Epithelial cell of alveolus of lung (primary cell): ENCODE measurements around the gene NUTF2. TPM values are rescaled to one million over a fixed set of nuclear protein-coding genes. Genes with fewer than 3 reads are reported as not detected.

Experiments used
- total RNA-seq: library from RNA; depleted of rRNA; stranded (reverse); fragments of >200 nt; gene quantifications from 2 replicates; pipeline ENCODE4 v1.2.1, GENCODE V29; 2015

NUTF2 gene
- total RNA-seq, result 68.6 and 265 TPM in 2 replicates

GRCh38 chr16:67846320-67847063 lies at the start of gene NUTF2:
Gene NUTF2, plus strand, starts transcription at chr16:67846933. Its CDS starts 18,198 bp downstream, at chr16:67865131.

DNA sequence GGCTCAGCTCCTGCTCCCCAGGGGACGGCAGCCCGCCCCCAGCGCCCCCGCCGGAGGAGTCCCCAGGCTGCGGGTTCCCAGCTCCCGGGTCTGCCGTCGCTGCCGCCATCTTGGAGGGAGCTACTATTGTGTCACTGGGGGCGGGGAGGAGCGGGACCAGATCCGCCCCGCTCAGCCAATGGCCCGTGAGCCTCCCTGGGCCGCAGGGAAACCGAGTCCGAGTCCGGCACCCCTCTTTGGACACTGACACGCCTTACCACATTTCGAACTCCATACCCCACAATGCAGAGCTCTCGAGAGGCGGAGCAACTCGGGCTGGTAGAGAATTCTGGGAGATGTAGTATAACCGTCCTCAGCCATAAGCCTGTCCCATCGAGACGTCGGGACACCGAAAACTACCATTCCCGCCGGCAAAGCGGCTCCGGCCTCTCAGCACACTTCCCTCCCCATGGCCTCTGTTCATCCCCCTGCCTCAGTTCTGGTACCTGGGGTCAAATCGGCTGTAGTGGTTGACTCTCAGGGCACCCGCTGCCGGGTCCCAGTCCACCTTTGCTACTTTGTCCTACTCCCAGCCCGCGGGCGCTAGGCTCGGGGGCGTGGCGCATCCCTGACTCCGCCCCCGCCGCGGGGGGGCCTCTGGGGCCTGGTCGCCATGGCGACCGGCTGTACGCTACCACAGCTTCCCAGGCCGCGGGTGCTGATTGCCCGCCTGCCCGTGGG lies 40.1 kb upstream of the NUTF2 start, which contains the start of the genes RANBP10 and TSNAXIP1:
TSS of gene RANBP10 (minus strand) at position 133 of the 720 bp plus-strand sequence. CDS start at position 109, 24 bp downstream.
TSS of gene TSNAXIP1 (plus strand) at position 462 of the 720 bp plus-strand sequence. CDS start 261 bp downstream, outside the sequence.

DNA sequence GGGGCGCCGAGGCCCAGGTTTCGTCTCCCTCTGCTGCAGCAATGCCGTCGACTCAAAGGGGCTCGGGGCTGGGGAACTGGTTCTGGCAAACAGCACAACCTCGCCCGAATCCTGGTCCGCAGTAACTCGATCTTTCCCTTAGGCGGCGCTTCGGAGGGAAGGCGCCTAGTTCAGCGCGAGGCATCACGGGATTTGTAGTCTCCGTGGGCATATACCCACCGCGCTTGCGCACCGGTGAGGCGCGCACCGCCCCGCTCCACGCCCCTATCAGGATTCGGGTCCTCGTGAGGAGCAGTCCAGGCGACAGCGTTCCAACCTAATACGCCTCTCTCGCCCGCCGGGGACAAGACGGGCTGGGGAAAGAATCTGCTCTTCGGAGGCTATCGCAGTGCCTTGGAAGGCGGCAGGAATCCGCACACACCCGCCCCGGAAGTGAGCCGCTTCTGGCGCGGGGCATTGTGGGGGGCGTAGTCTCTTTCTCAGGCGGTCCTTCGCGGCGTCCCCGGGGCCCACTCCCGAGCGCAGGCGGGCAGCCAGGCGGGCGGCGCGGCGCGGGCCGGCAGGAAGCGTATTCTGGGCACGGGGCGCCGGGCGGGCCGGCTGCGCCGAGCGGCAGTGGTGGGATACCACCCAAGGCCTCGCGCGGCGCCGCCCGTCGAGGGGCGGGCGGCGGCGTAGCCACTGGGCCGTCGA lies 4.8 kb upstream of the NUTF2 start, which contains the start of gene THAP11:
TSS of gene THAP11 (plus strand) at position 505 of the 693 bp plus-strand sequence. CDS start 235 bp downstream, outside the sequence.

GRCh38 chr16:67847064-67847861 lies 530 bp downstream of the NUTF2 start, which contains the start of gene CENPT:
Gene CENPT, minus strand, starts transcription at chr16:67847693. Its CDS starts 13,834 bp downstream, at chr16:67833859.

GRCh38 chr16:67872631-67873434 lies 26.1 kb downstream of the NUTF2 start, which contains the start of gene EDC4:
Gene EDC4, plus strand, starts transcription at chr16:67873052. Its CDS starts 210 bp downstream, at chr16:67873262.

GRCh38 chr16:67884684-67885083 lies 38.0 kb downstream of the NUTF2 start, which contains the start of gene NRN1L:
Gene NRN1L, plus strand, starts transcription at chr16:67884885. Its CDS starts 19 bp downstream, at chr16:67884904.

DNA sequence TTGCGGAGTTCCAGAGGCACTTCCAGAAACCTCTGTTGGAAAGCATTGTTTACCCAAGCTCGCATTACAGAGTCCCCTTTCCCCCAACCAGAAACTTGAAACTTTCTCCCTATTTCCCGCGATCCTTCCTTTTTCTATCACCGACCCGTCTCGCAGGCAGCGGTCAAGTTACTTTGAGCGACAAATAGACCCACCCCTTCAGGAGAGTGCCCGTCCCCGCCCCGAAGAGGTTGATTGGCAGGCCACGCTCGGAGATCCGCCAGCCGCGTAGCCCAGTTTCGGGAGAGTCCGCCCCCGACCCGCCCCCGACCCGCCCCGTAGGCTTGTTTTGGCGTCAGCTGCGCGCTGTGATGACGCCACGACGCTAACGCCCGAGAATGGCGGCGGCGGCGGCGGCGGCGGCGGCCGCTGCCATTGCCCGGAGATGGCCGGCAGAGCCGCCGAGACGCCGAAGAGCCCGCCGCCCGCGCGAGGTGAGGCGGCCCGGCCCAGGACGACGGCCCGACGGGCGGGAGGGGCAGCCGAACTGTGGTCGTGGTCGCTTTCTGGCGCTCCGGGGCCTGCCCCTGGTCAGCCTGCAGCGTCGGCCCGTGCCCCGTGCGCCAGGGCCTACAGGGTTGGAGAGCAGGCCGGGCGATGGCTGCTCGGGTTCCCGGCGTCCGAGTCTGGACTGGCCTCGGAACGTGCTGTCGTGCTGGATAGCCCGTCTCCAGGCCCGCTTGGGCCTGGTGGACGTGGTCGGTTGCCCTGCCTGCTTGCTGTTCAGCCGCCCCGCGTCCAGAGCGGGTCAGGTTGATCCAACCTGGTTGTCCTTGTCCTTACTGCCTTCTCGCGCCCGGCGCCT lies 46.4 kb downstream of the NUTF2 start, which contains the start of gene PSKH1:
TSS of gene PSKH1 (plus strand) at position 356 of the 844 bp plus-strand sequence. CDS start 15,496 bp downstream, outside the sequence.

Other genes starting within 250 kb of the NUTF2 start
- gene CARMIL2, start 201.8 kb upstream of the NUTF2 start, total RNA-seq, result 0.91 and 2.4 TPM in 2 replicates
- 27.3 and 27.9 TPM in 2 replicates for gene ACD, start 186.7 kb upstream of the NUTF2 start, total RNA-seq
- gene PARD6A, start 186.0 kb upstream of the NUTF2 start, total RNA-seq, result 0.16 and 1.7 TPM in 2 replicates
- 12.8 and 26.7 TPM in 2 replicates for gene ENKD1, start 180.2 kb upstream of the NUTF2 start, total RNA-seq
- gene C16orf86, start 180.1 kb upstream of the NUTF2 start, total RNA-seq, result 2.3 and 11.7 TPM in 2 replicates
- 9.3 and 12.3 TPM in 2 replicates for gene GFOD2, start 127.6 kb upstream of the NUTF2 start, total RNA-seq
- 5.7 and 6.9 TPM in 2 replicates for gene RANBP10, start 40.4 kb upstream of the NUTF2 start, total RNA-seq
- 0.16 and 0.26 TPM in 2 replicates for gene TSNAXIP1, start 40.0 kb upstream of the NUTF2 start, total RNA-seq
- 35.8 and 51.5 TPM in 2 replicates for gene THAP11, start 4.6 kb upstream of the NUTF2 start, total RNA-seq
- 22.6 and 29.6 TPM in 2 replicates for gene CENPT, start 760 bp downstream of the NUTF2 start, total RNA-seq
- 41.2 and 50.0 TPM in 2 replicates for gene EDC4, start 26.1 kb downstream of the NUTF2 start, total RNA-seq
- 0.96 TPM in 1 of 2 replicates, not detected in the other for gene NRN1L, start 38.0 kb downstream of the NUTF2 start, total RNA-seq
- gene PSKH1, start 46.3 kb downstream of the NUTF2 start, total RNA-seq, result 9.4 and 23.6 TPM in 2 replicates
- 0.26 and 0.80 TPM in 2 replicates for gene CTRL, start 84.9 kb downstream of the NUTF2 start, total RNA-seq
- 19.2 and 58.4 TPM in 2 replicates for gene PSMB10, start 89.9 kb downstream of the NUTF2 start, total RNA-seq
- 4.4 and 12.6 TPM in 2 replicates for gene LCAT, start 97.2 kb downstream of the NUTF2 start, total RNA-seq
- gene SLC12A4, start 121.7 kb downstream of the NUTF2 start, total RNA-seq, result 52.0 and 63.9 TPM in 2 replicates
- not detected in 2 replicates for gene DPEP3, start 133.6 kb downstream of the NUTF2 start, total RNA-seq
- not detected in 2 replicates for gene DPEP2, start 152.6 kb downstream of the NUTF2 start, total RNA-seq
- gene DPEP2NB, start 169.0 kb downstream of the NUTF2 start, total RNA-seq, result not detected in 2 replicates
- gene DDX28, start 176.3 kb downstream of the NUTF2 start, total RNA-seq, result 9.1 and 9.9 TPM in 2 replicates
- gene DUS2, start 176.4 kb downstream of the NUTF2 start, total RNA-seq, result 13.7 and 16.3 TPM in 2 replicates
- gene NFATC3, start 238.4 kb downstream of the NUTF2 start, total RNA-seq, result 15.5 and 26.1 TPM in 2 replicates